HEK293T (cell line): ENCODE measurements around the gene DHDH.

Experiments
- CTCF ChIA-PET: fragments of 350-600 bp; formaldehyde crosslinking; extraction: SDS; loops from one replicate; lab custom pipeline; 2021; ENCODE audit warnings: antibody characterized with exemption, inconsistent platforms; lab: Yijun Ruan, JAX
- POLR2A ChIA-PET: fragments of 350-600 bp; formaldehyde crosslinking; extraction: SDS; loops from one replicate; lab custom pipeline; 2020; ENCODE audit warnings: antibody characterized with exemption, inconsistent platforms; lab: Yijun Ruan, JAX
- DNase-seq: peaks from one replicate; pipeline ENCODE4 v3.0.0; 2012; ENCODE audit warnings: mixed read lengths; ENCODE audit errors: extremely low spot score
- ARNT ChIP-seq: fragments of 450-650 bp; IDR thresholded peaks from 2 replicates; pipeline ENCODE4 v1.6.1; 2017; ENCODE audit warnings: mild to moderate bottlenecking
- BHLHE40 ChIP-seq: fragments of 450-650 bp; IDR thresholded peaks from 2 replicates; pipeline ENCODE4 v1.6.1; 2016; ENCODE audit warnings: mild to moderate bottlenecking, moderate library complexity, borderline replicate concordance
- CTBP1 ChIP-seq: fragments of 450-650 bp; IDR thresholded peaks from 2 replicates; pipeline ENCODE4 v1.6.1; 2016; ENCODE audit warnings: borderline replicate concordance
- ELF4 ChIP-seq: fragments of 450-650 bp; IDR thresholded peaks from 2 replicates; pipeline ENCODE4 v1.6.1; 2017; ENCODE audit warnings: antibody characterized with exemption
- FOXA1 ChIP-seq: fragments of 450-650 bp; IDR thresholded peaks from 2 replicates; pipeline ENCODE4 v1.6.1; 2016; ENCODE audit warnings: mild to moderate bottlenecking
- FOXK2 ChIP-seq: fragments of 450-650 bp; IDR thresholded peaks from 2 replicates; pipeline ENCODE4 v1.6.1; 2016; ENCODE audit warnings: mild to moderate bottlenecking
- FOXM1 ChIP-seq: fragments of 450-650 bp; IDR thresholded peaks from 2 replicates; pipeline ENCODE4 v1.6.1; 2017; ENCODE audit warnings: mild to moderate bottlenecking, borderline replicate concordance
- HDGF ChIP-seq: fragments of 450-650 bp; IDR thresholded peaks from 2 replicates; pipeline ENCODE4 v1.6.1; 2017; ENCODE audit warnings: antibody characterized with exemption, borderline replicate concordance
- L3MBTL2 ChIP-seq: fragments of 450-650 bp; conservative IDR thresholded peaks from 2 replicates; pipeline ENCODE4 v1.6.1; 2016; ENCODE audit warnings: mild to moderate bottlenecking
- LEF1 ChIP-seq: fragments of 450-650 bp; IDR thresholded peaks from 2 replicates; pipeline ENCODE4 v1.6.1; 2017; ENCODE audit warnings: mild to moderate bottlenecking, borderline replicate concordance
- NFRKB ChIP-seq: fragments of 450-650 bp; IDR thresholded peaks from 2 replicates; pipeline ENCODE4 v1.6.1; 2016; ENCODE audit warnings: mild to moderate bottlenecking, moderate library complexity
- PKNOX1 ChIP-seq: fragments of 450-650 bp; IDR thresholded peaks from 2 replicates; pipeline ENCODE4 v1.6.1; 2016
- SP1 ChIP-seq: fragments of 450-650 bp; IDR thresholded peaks from 2 replicates; pipeline ENCODE4 v1.6.1; 2017
- SUZ12 ChIP-seq: fragments of 450-650 bp; IDR thresholded peaks from 2 replicates; pipeline ENCODE4 v1.6.1; 2016; ENCODE audit warnings: mild to moderate bottlenecking
- TARDBP ChIP-seq: fragments of 450-650 bp; IDR thresholded peaks from 2 replicates; pipeline ENCODE4 v1.6.1; 2016
- ZNF384 ChIP-seq: fragments of 450-650 bp; IDR thresholded peaks from 2 replicates; pipeline ENCODE4 v1.6.1; 2016

The DHDH gene

GRCh38 chr19:48986211-48986610 is 52.7 kb downstream of the DHDH start:
- no peak for DNase-seq
- TF ChIP-seq FOXM1 (no peak), TARDBP (no peak), ARNT (no peak), FOXA1 (no peak), SUZ12 (no peak), BHLHE40 (no peak), ZNF384 (no peak), L3MBTL2 (no peak), CTBP1 (no peak)
- ChIA-PET CTCF (interaction anchor here (1.0 kb wide), 1 partner anchor 13 kb away, joined by 3 read pairs; no protein-coding TSS in a partner anchor), POLR2A (interaction anchor here (1.2 kb wide), 1 partner anchor 8 kb away, joined by 4 read pairs; no protein-coding TSS in a partner anchor)

GRCh38 chr19:48987323-48987722 is 53.8 kb downstream of the DHDH start:
- POLR2A ChIA-PET = interaction anchor here (1.2 kb wide), 1 partner anchor 9 kb away, joined by 4 read pairs; no protein-coding TSS in a partner anchor
- CTCF ChIA-PET = interaction anchor here (0.6 to 1.0 kb wide), 2 partner anchors 12 to 17 kb away, joined by 3 read pairs; no protein-coding TSS in a partner anchor
- no peak for DNase-seq

GRCh38 chr19:48988286-48988685 is 54.8 kb downstream of the DHDH start:
- no peak for TF ChIP-seq BHLHE40
- TF ChIP-seq ZNF384 = no peak
- TF ChIP-seq SUZ12 = no peak
- no peak for TF ChIP-seq NFRKB
- TF ChIP-seq TARDBP = no peak
- no peak for TF ChIP-seq SP1
- no peak for TF ChIP-seq ARNT
- no peak for TF ChIP-seq L3MBTL2
- TF ChIP-seq FOXA1 = no peak
- TF ChIP-seq ELF4 = no peak
- no peak for TF ChIP-seq FOXM1
- no peak for TF ChIP-seq CTBP1
- TF ChIP-seq LEF1 = no peak
- no peak for TF ChIP-seq HDGF
- TF ChIP-seq PKNOX1 = no peak
- ChIA-PET POLR2A (no interaction called here), CTCF (no interaction called here)
- no peak for DNase-seq

More at GRCh38 chr19:48987323-48987722, 53.8 kb downstream of the DHDH start:
- TF ChIP-seq FOXA1 = no peak
- TF ChIP-seq ELF4 = no peak
- no peak for TF ChIP-seq SUZ12
- no peak for TF ChIP-seq PKNOX1
- no peak for TF ChIP-seq LEF1
- TF ChIP-seq HDGF = no peak
- TF ChIP-seq NFRKB = no peak
- no peak for TF ChIP-seq CTBP1
- TF ChIP-seq SP1 = no peak
- TF ChIP-seq FOXM1 = no peak
- no peak for TF ChIP-seq ARNT
- no peak for TF ChIP-seq L3MBTL2
- no peak for TF ChIP-seq BHLHE40
- TF ChIP-seq TARDBP = no peak
- TF ChIP-seq FOXK2 = no peak

- ChIA-PET POLR2A (no interaction called here), CTCF (interaction anchor here (0.6 kb wide), 1 partner anchor 193 kb away, joined by 3 read pairs; no protein-coding TSS in a partner anchor)
- TF ChIP-seq ARNT (no peak), FOXK2 (no peak), HDGF (no peak), TARDBP (no peak), FOXA1 (no peak)
- DNase-seq = no peak
Observed at GRCh38 chr19:48988860-48989259, 55.4 kb downstream of the DHDH start.

GRCh38 chr19:48989701-48990291 is 56.3 kb downstream of the DHDH start:
- DNase-seq = no peak
- no peak for TF ChIP-seq CTBP1
- TF ChIP-seq FOXA1 = no peak
- no peak for TF ChIP-seq LEF1
- no peak for TF ChIP-seq ZNF384
- no peak for TF ChIP-seq SP1
- no peak for TF ChIP-seq NFRKB
- TF ChIP-seq BHLHE40 = no peak
- TF ChIP-seq L3MBTL2 = no peak
- TF ChIP-seq HDGF = no peak
- no peak for TF ChIP-seq ARNT
- TF ChIP-seq PKNOX1 = no peak
- no peak for TF ChIP-seq SUZ12
- TF ChIP-seq FOXM1 = no peak
- TF ChIP-seq FOXK2 = no peak
- TF ChIP-seq TARDBP = no peak
- no peak for TF ChIP-seq ELF4
- POLR2A ChIA-PET = no interaction called here
- CTCF ChIA-PET = no interaction called here

GRCh38 chr19:48990400-48990799 is 56.9 kb downstream of the DHDH start:
- POLR2A ChIA-PET = interaction anchor here (1.0 kb wide), 1 partner anchor 9 kb away, joined by 3 read pairs; no protein-coding TSS in a partner anchor
- no peak for DNase-seq
- CTCF ChIA-PET = no interaction called here
- TF ChIP-seq ARNT (no peak), CTBP1 (no peak), LEF1 (no peak), NFRKB (no peak), HDGF (no peak), ZNF384 (no peak), BHLHE40 (no peak), L3MBTL2 (no peak), ELF4 (no peak), FOXK2 (no peak), TARDBP (no peak), FOXA1 (no peak), SUZ12 (no peak), FOXM1 (no peak), SP1 (no peak), PKNOX1 (no peak)
